Fibroblast of skin of back (primary cell): Measurements from ENCODE around the gene NR1H2.

Experiments
- DNase-seq: peaks from one replicate; pipeline ENCODE4 v3.0.0-alpha.2; 2013

Gene NR1H2

GRCh38 chr19:50427318-50427925, 51.2 kb downstream of the NR1H2 start:
- DNase-seq: no peak

GRCh38 chr19:50427997-50428425, 51.8 kb downstream of the NR1H2 start:
- DNase-seq: peak; percentile 30

DNA sequence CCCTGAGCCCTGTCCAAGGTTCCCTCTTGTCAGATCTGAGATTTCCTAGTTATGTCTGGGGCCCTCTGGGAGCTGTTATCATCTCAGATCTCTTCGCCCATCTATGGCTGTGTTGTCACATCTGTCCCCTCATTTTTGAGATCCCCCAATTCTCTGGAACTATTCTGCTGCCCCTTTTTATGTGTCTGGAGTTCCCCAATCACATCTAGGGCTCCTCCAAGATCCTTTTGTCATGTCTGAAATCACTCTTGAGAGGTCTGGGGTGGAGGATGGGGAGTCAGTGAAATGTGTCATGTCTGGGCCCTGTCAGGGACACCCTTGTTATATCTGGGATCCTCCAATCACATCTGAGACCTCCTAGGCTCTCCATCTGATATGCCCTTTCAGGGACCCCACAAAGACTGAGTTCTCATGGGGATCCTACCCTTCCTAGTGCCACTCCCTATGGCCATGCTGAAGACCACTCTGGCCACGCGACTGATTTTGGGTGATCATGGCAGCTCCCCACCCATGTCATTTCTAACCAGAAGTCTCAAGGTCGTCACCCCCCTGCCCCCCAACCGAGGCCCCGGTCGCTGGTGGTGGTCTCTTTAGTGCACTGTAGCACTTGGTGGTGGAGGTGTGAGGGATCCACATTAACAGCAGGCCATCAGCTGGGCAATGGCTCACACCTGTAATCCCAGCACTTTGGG, 52.7 kb downstream of the NR1H2 start:
- no peak for DNase-seq

DNA sequence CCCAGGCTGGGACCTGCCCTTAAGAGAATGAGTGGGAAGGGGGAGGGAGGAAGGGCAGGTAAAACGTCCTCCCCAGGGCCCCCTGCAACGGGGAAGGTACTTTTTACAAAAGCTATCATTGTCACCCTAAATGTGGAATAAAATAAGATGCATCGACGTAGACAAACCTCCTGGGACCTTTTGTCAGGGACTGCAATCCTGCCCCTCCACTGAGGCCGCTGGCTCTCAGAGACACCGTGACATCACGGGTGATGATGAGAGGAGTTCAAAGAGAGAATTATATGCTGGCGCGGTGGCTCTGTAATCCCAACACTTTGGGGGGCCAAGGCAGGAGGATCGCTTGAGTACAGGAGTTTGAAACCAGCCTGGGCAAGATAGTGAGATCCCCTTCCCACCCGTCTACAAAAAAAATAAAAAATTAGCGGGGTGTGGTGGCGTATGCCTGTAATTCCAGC, 54.7 kb downstream of the NR1H2 start:
- DNase-seq: no peak

DNA sequence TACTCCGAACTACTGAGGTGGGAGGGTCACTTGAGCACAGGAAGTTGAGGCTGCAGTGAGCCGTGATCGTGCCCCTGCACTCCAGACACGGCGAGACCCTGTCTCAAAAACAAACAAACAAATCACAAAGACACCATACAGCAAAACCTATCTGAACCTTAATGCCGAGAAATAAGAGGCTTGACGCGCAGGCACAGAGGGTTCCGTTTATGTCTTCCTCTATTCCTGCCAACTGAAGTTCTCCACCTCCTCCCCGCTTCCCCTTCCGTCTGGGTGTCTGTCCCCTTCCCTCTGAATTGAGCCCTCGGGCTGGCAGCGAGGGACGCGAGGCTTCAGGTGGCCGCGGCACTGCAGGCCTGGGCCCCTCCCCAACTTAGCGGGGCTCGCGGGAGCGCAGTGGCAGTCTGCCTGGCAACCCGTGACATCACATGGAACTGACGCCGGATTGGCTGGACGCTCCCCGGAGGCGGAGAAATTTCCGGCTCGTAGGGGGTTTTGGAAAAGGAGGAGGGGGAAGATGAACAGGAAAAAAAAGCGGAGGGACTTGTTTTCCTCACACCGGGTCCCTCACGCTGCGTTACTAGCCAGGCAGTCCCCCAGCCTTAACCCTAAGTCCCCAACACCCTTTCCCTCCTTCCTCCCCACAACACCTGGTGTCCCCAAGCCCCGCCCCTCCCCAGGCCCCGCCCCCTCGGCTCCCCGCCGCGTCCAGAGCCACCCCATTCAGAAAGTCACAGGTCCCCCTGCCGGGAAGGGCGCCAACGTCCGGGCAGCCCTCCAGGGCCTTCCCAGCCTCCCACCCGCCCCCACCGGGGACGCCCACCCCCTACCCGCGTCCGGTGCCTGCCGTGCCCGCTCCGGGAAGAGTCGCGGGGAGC, 55.3 kb downstream of the NR1H2 start:
- DNase-seq: peak; percentile 60

DNA sequence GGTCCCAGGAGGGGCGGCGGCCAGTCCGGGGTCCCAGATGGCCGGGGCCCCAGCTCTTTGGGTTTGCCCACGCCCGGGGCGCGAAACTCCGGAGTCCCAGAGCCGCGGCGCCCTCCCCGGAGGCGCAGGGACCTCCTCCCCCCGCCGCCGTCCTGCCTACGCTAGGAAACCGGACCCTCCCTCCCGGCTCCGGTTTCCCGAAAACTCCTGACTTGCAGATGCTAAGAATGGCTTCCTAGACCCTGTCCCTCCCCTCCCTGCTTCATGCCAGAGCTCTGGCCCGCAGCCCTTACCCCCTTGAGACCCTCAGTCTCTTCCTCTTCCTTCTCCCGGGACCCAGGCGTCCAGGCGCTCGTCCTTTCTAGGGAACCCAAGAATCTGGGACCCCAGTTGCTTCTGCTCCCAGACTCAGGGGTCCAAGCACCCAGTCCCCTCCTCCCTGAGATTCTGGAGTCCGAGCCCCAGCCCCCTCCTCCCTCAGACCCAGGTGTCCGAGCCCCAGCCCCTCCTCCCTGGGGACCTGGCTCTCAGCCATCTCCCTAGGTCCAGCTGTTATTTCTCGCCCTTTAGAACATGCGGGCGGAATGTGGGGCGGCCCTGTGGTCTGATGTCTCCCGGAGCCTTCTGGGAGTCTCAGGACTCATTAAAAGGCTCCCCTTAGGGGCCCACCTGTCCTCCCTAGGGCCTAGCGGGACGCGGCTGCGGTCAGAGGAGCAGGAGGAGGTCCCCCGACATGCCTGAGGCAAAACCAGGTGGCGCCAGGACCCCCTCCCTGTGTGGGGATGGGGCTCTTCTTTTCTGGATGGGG, 56.2 kb downstream of the NR1H2 start, which contains the start of gene MYBPC2:
MYBPC2 (plus strand) TSS at position 672 of the 808 bp plus-strand sequence; CDS start at position 734, 62 bp downstream.
- DNase-seq: no peak
